ENCODE measurements around the gene CTIF.

GRCh38 chr18:48852794-48853193 is 314.0 kb downstream of the CTIF start:
- TF ChIP-seq CTCF (IDR thresholded peaks at IDR 0.05) (no peak), POLR2A (IDR thresholded peaks at IDR 0.05) (no peak), EP300 (IDR thresholded peaks at IDR 0.05) (no peak)
